HG03571 (cell line): ENCODE data around the gene CCDC13.

Experiments used
- ATAC-seq: cut with Tn5 transposase; IDR thresholded peaks from one replicate; pipeline ENCODE4 v1.9.1; 2021; ENCODE audit not compliant: unreplicated experiment

The CCDC13 gene

DNA sequence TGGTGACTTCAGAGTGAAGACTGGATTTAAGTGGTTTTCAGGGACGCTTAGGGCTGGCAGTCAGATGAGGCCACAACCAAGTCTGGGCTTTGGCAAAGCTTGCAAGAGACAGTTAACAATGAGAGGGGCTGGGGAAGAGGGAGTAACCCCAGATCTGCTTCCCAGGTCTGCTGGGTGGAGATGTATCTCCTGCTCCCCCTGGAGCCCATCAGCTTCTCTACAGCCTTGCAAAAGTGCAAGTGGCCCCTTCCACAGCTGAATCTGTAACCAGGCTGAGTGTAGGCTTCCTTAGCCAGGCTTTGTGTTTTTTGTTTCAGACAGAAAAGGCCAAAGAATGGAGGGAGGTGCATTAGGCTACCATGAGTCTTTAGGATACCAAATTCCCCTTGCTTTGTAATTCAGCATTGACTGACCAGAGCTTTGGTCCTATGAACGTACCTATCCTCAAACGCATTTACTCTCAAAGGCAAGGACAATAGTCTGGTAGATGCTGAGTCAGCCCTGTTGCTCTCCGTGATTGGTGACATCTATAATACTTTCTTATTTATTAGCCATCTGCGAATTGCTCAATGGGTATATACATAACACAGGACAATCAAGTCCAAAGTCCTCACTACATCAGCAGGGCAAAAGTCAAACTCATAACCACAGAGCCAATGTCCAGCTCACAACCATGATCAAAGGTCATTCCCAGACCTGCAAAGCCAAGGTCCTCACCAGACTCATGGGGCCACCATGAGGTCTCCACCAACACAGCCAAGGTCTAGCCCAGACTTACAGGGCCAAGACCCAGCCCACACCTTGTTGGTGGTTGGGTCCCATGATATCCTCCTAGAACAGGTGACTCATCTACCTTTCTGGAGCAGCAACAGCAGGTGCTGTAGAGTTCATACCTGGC is 17.1 kb downstream of the CCDC13 start:
- ATAC-seq, result no peak

- ATAC-seq, result no peak
Observed at GRCh38 chr3:42753757-42754156, 19.3 kb downstream of the CCDC13 start.

- ATAC-seq, result no peak
Observed at GRCh38 chr3:42752961-42753360, 20.1 kb downstream of the CCDC13 start.

DNA sequence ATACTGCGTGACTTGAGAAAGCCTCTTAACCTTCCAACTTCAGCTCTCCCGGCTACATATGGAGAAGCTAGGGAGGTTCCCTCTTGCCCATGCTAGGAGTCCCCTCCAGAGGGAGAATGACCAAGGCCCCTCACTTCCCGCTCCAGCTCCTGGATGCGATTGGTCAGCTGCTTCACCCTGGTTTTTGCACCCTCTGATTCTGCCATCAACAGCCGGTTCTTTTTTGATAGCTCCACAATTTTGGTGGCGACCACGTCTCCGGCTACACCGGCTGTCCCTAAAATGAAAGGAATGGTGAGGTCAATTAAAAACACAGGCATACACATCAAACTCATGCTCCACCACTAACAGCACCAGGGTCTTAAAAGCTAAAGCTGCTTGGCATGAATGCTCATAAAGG is 20.6 kb downstream of the CCDC13 start:
- ATAC-seq, result no peak

- ATAC-seq, result no peak
Observed at GRCh38 chr3:42751609-42752008, 21.4 kb downstream of the CCDC13 start.

GRCh38 chr3:42750834-42751233 is 22.2 kb downstream of the CCDC13 start:
- ATAC-seq, result no peak

DNA sequence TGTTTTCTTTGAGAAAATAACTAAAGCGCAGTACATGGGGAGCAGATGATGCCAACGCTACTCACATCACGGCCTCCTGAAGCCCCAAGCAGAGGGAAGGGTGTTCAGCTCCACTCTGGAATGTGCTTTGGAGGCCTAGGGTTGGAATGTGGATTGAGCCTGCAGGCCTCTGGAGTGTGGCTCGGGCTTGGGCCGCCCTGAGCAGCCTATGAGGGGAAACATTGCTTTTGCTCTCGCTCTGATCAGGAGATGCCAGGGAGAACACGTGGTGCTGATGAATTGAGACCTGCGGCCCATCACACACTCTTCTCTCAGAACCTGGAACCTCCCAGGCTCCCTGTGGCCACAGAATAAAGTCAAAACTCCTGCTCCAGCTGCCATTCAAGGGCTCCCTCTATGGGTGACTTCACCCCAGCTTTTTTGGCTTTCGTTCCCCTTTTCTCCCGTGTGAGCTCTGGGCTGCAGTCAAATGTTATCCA is 23.3 kb downstream of the CCDC13 start:
- ATAC-seq, result no peak

- ATAC-seq, result no peak
Observed at GRCh38 chr3:42749025-42749752, 23.9 kb downstream of the CCDC13 start.

GRCh38 chr3:42747581-42747980 is 25.5 kb downstream of the CCDC13 start:
- ATAC-seq, result no peak

DNA sequence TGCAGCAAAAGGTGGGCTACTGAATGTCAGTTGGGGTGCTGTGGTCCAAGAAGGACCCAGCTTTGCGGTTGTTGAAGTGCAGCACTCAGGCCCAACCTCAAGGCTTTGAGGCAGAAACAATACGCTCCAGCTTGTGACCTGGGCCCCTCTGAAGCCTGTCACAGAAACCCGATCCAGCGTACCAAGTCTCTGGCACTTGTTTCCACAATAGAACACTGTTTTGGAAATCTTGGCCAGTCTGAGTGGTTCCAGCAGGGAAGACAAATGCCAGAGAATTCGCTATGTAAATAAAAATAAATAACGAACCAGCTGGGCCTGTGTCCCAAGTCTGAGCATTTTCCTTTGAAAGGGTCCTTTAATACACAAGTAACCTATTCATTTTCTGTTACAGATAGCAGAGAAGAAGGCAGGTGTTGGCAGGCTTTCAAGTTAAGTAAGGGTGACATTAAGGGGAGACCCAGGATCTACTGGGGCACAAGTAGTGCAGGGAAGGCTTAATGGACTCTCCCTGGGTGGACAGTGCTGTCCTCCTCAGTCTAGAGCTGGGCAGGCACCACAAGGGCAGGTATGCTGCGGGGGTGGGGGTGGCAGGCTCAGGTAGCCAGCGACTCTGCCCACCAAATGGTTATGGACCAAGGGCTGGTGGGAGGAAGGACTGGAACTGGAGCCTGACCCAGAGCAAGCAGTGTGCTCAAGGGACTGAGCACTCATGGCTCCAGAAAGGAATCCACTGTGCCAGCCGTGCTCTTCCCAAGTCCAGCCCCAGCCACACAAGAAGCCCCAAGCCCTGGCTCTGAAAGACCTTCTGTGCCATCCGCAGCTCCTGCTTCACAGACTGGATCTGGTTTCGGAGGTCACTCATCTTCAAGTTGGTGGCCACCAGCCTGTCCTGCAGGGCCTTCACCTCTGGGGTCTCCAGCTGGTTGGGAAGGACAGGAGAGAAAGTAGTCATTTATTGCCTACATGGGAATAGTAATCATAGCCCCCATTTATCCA is 26.3 kb downstream of the CCDC13 start:
- ATAC-seq, result no peak

DNA sequence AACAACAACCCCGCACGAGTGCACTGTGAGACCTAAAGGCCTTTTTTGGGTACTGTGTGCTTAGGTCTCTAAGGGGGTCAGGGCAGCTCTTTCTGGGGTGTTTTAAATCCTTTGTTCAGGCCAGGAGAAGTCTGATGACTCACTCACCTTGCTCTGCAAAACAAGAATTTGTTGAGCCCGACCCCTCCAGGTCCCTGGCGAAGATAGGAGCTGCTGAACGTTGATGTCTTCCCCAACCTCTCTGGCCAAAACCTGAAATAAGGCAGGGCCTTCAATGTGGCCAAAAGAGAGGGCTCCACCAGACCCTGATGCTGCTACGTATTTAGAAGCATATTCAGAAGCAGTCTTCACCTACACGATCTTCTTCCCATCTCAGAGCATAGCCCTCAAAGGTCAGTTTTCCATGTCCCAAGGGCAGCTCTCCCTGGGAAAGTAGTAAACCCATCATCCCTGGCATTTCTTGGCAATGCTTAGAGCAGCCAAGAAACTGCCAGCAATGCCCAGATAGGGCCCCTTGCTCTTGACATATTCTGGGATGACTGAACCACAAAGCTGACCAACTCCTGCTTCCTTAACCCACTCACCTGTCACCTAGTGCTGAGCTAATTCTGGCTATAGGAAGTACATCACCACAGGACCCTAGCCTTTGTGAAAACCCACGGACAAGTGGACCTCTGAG is 27.1 kb downstream of the CCDC13 start:
- no peak for ATAC-seq

GRCh38 chr3:42745291-42745745 is 27.7 kb downstream of the CCDC13 start:
- ATAC-seq, result no peak

GRCh38 chr3:42743204-42743995 is 29.7 kb downstream of the CCDC13 start:
- no peak for ATAC-seq

DNA sequence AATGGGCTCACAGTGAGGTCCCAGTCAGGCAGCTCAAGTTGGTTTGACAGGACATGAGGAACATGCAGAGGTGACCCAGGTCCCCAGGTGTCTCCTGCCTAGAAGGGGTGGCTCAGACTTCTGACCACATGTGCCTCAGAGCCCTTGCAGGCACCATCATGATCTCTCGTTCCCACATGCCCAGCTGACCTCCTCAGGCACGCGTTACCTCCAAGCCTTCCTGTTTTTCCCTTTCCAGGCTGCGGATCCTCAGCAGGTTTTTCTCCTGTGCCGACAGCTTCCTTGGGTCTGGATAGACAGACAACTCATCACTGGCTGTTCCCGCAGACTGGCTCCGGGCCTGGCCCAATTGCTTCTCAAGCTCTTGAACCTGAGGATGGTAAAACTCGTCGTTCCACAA is 30.4 kb downstream of the CCDC13 start:
- no peak for ATAC-seq

DNA sequence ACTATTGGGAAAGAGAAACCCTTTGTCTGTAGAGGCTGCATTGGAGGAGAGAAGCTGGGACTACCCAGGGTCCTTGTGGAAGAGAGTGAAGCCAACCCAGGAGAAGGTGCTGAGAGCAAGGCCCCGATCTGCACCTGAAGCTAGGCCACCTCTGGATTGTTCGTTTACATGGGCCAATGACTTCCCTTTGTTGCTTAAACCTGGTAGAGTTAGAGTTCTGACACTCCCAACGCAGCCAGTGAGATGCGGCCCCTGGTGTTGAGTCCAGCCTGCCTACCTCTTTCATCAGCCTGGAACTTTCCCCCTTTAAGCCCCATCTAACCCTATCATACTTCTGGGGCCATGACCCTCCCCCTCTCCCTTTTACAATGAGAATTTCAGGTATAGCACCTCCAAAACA is 30.8 kb downstream of the CCDC13 start:
- ATAC-seq, result no peak

DNA sequence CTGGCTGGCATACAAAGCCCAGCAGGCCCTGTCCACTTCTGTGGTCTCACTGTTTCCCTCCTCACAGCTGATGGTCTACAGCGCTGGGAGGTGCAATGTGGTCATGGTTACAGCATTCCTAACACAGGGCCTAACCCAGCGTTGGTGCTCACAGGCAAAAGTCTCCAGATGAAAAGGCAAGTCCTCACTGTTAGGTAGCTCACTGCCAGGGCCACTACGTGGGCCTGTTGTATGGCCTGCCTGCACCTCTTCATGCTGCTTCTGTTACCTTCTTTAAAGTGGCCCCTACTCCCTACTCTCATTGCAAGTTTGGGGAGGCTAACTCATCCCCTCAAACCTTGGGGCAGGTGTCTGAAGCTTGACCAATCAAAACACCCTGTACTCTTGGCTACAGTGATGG is 31.3 kb downstream of the CCDC13 start:
- ATAC-seq, result no peak

- ATAC-seq, result no peak
Observed at GRCh38 chr3:42739401-42740158, 33.5 kb downstream of the CCDC13 start.

DNA sequence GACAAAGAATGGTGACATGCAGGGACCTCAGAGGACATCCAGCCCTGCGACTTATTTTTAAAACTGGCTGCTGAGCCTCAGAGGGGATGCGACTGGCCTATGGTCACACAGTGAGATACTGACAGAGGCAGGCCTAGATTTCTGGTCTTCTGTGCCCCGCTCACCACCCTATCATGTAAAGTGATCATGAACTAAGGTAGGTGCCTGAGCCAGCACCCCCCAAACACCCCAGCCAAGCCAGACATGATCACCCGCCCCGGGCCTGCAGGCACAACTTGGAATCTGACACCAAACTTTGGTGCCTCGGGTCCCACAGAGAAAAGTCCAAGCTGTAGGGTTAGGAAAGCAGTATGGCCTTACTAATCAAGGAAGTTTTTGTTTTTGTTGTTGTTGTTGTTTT is 36.5 kb downstream of the CCDC13 start:
- ATAC-seq, result no peak

GRCh38 chr3:42736081-42736480 is 37.0 kb downstream of the CCDC13 start:
- no peak for ATAC-seq
